ENCODE results near the gene DCTN3. TPM values are rescaled to one million over a fixed set of nuclear protein-coding genes. Genes with fewer than 3 reads are reported as not detected.
"Not testable (repeated sequence)": the region's sequence is repeated elsewhere in the genome, so short reads cannot be mapped to it uniquely, and the experiment has no call there.

Gene DCTN3
- total RNA-seq, 5 donors from 2014 or later (not counting 1 experiment from before 2014, with no cell fraction given): 60.8 to 82.9 (median 69.0) TPM

GRCh38 chr9:34644766-34645314, 24.5 kb upstream of the DCTN3 start:
- Histone ChIP-seq H3K4me1 (ENCODE audit: control insufficient read depth in 1 of 2, extremely low read depth in 1 of 2, insufficient read depth in 2 of 2, low read length in 2 of 2) (peaks cover 10 to 30% of the 10 kb centered on the region in 2 experiments), H3K27ac (ENCODE audit: low read length) (no peak overlapping the region), H3K36me3 (ENCODE audit: control insufficient read depth in 2 of 2, extremely low read depth in 1 of 2, insufficient read depth in 1 of 2, low read length in 1 of 2) (peaks cover 0 to 25% of the 10 kb centered on the region in 2 donors), H3K4me3 (ENCODE audit: control insufficient read depth in 1 of 2, extremely low read depth in 1 of 2, low read length in 1 of 2) (no peak overlapping the region), H3K9me3 (no peaks in the 10 kb centered on the region), H3K27me3 (replicated peaks in 1 of 2; ENCODE audit: control insufficient read depth in 2 of 2, extremely low read depth in 1 of 2, insufficient read depth in 2 of 2, low read length in 1 of 2) (no peaks in the 10 kb centered on the region)
- no peak for DNase-seq
- no peak for ATAC-seq (replicated peaks in 1 of 4)
- ChIA-PET POLR2A (interaction anchor here in 1 of 2 donors (0.6 to 0.7 kb wide), 2 partner anchors 415 to 1547 kb away, joined by 4 read pairs; no protein-coding TSS in a partner anchor), CTCF (interaction anchor here in 1 of 2 donors (1.1 to 5.4 kb wide), 2 partner anchors 9 to 19 kb away, joined by 5 to 39 read pairs; partner anchors contain the start of gene CCL27)
- Mint-ChIP-seq H3K27me3 (no peaks in the 10 kb centered on the region), H3K4me3 (no peak overlapping the region), H3K36me3 (peaks cover 19% of the 10 kb centered on the region), H3K27ac (no peak overlapping the region), H3K4me1 (peaks cover 26 to 38% (median 31%) of the 10 kb centered on the region in 3 donors), H3K9me3 (no peaks in the 10 kb centered on the region)

DNA sequence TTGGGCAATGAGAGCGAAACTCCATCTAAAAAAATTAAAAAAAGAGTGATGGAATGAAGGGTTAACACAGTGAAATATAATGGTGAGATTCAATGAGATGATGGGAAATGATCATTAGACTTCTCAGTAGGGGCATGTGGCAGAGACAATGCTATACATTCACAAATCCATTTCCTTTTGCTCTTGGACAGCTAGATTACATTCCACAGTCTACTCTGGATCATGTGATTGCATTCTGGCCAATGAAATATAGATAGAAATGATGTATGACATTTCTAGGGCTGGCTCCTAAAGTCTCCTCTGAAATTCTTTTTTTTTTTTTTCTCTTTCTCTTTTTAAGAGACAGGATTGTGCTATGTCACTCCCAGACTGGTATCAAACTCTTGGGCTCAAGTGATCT, 22.4 kb upstream of the DCTN3 start:
- peaks cover 10 to 27% of the 10 kb centered on the region in 2 experiments for H3K4me1 ChIP-seq (ENCODE audit: control insufficient read depth in 1 of 2, extremely low read depth in 1 of 2, insufficient read depth in 2 of 2, low read length in 2 of 2)
- Mint-ChIP-seq H3K27me3 (no peaks in the 10 kb centered on the region), H3K4me3 (no peak overlapping the region), H3K4me1 (peaks cover 21 to 29% (median 25%) of the 10 kb centered on the region in 3 donors), H3K27ac (no peak overlapping the region), H3K9me3 (no peaks in the 10 kb centered on the region), H3K36me3 (peaks cover under 1% of the 10 kb centered on the region)
- no peaks in the 10 kb centered on the region for H3K9me3 ChIP-seq
- no peak for ATAC-seq (replicated peaks in 1 of 4)
- H3K27ac ChIP-seq (ENCODE audit: low read length): no peak overlapping the region
- POLR2A ChIA-PET: no interaction called here
- WGBS (ENCODE audit: insufficient coverage): no CpG with 5 or more reads among the region's 1 CpG
- no peak overlapping the region for H3K4me3 ChIP-seq (ENCODE audit: control insufficient read depth in 1 of 2, extremely low read depth in 1 of 2, low read length in 1 of 2)
- DNase-seq: no peak
- CTCF ChIA-PET: interaction anchor here in 1 of 2 donors (1.0 kb wide), 1 partner anchor 9 kb away, joined by 4 read pairs; no protein-coding TSS in a partner anchor
- no peaks in the 10 kb centered on the region for H3K27me3 ChIP-seq (replicated peaks in 1 of 2; ENCODE audit: control insufficient read depth in 2 of 2, extremely low read depth in 1 of 2, insufficient read depth in 2 of 2, low read length in 1 of 2)
- peaks cover 0 to 4% of the 10 kb centered on the region in 2 donors for H3K36me3 ChIP-seq (ENCODE audit: control insufficient read depth in 2 of 2, extremely low read depth in 1 of 2, insufficient read depth in 1 of 2, low read length in 1 of 2)

DNA sequence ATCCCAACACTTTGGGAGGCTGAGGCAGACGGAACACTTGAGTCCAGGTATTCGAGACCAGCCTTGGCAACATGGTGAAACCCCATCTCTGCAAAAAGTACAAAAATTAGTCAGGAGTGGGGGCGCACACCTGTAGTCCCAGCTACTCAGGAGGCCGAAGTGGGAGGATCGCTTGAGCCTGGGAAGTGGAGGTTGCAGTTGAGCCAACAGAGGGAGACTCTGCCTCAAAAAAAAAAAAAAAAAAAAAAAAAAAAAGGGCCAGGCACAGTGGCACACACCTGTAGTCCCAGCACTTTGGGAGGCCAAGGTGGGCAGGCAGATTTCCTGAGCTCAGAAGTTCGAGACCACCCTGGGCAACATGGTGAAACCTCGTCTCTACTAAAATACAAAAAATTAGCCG, 19.0 kb upstream of the DCTN3 start:
- not testable (repeated sequence) for H3K4me3 ChIP-seq (ENCODE audit: control insufficient read depth in 1 of 2, extremely low read depth in 1 of 2, low read length in 1 of 2); DNase-seq; ATAC-seq (replicated peaks in 1 of 4); H3K27ac ChIP-seq (ENCODE audit: low read length); H3K27me3 Mint-ChIP-seq; H3K9me3 Mint-ChIP-seq; H3K9me3 ChIP-seq; H3K27ac Mint-ChIP-seq; H3K36me3 ChIP-seq (ENCODE audit: control insufficient read depth in 2 of 2, extremely low read depth in 1 of 2, insufficient read depth in 1 of 2, low read length in 1 of 2); H3K36me3 Mint-ChIP-seq; H3K27me3 ChIP-seq (replicated peaks in 1 of 2; ENCODE audit: control insufficient read depth in 2 of 2, extremely low read depth in 1 of 2, insufficient read depth in 2 of 2, low read length in 1 of 2)
- Mint-ChIP-seq H3K4me1 (peaks cover 22 to 36% (median 22%) of the 10 kb centered on the region in 3 donors), H3K4me3 (peak overlapping the region in 1 of 3 donors; percentile 89)
- POLR2A ChIA-PET: interaction anchor here (0.6 kb wide), 2 partner anchors 8 to 21 kb away, joined by 4 to 12 read pairs; no protein-coding TSS in a partner anchor
- H3K4me1 ChIP-seq (ENCODE audit: control insufficient read depth in 1 of 2, extremely low read depth in 1 of 2, insufficient read depth in 2 of 2, low read length in 2 of 2): peaks cover 13 to 34% of the 10 kb centered on the region in 2 experiments
- WGBS (ENCODE audit: insufficient coverage): no CpG with 5 or more reads among the region's 8 CpGs
- CTCF ChIA-PET: interaction anchor here (0.6 to 2.0 kb wide), 3 partner anchors 9 to 622 kb away, joined by 3 to 7 read pairs (median 6); no protein-coding TSS in a partner anchor

DNA sequence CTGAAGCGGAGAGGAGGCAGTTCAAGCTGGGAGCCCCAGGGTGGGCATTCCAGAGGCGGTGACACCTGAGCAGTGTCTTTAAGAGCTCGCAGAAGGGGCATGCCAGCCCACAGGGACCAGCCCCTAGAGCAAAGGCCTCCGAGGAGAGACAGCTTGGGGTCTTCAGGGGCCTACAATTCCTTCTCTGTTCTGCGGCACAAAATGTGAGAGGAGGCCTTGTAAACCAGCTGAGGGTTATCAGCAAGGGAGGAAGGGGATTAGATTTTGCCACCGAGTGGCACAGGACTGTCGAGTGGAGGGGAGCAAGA, 17.8 kb upstream of the DCTN3 start:
- no peaks in the 10 kb centered on the region for H3K9me3 Mint-ChIP-seq
- no peaks in the 10 kb centered on the region for H3K9me3 ChIP-seq
- ATAC-seq (replicated peaks in 1 of 4) (no peak), DNase-seq (no peak)
- peak overlapping the region; percentile 64 to 86 for H3K4me3 ChIP-seq (ENCODE audit: control insufficient read depth in 1 of 2, extremely low read depth in 1 of 2, low read length in 1 of 2)
- H3K4me3 Mint-ChIP-seq: peak overlapping the region; percentile 87 to 90 (median 89)
- ChIA-PET POLR2A (interaction anchor here (0.9 to 2.1 kb wide), 7 partner anchors 9 to 494 kb away, joined by 3 to 10 read pairs (median 3); partner anchors contain the start of genes DCTN3 (in 1 of the 2), GALT (in 1 of the 2) and RPP25L (in 1 of the 2)), CTCF (interaction anchor here (0.7 to 2.9 kb wide), 10 partner anchors 9 to 64 kb away, joined by 3 to 35 read pairs (median 6); partner anchors contain the start of genes CCL27 (in 2 of the 2), DCTN3 (in 1 of the 2) and GALT (in 1 of the 2))
- 4% methylated on average over 7 of the region's 7 CpGs for WGBS (ENCODE audit: insufficient coverage)
- H3K4me1 ChIP-seq (ENCODE audit: control insufficient read depth in 1 of 2, extremely low read depth in 1 of 2, insufficient read depth in 2 of 2, low read length in 2 of 2): peaks cover 13 to 40% of the 10 kb centered on the region in 2 experiments
- peaks cover 29 to 42% (median 30%) of the 10 kb centered on the region in 3 donors for H3K4me1 Mint-ChIP-seq
- H3K36me3 Mint-ChIP-seq: peaks cover 8% of the 10 kb centered on the region
- H3K27ac ChIP-seq (ENCODE audit: low read length): peak overlapping the region; percentile 85
- H3K27ac Mint-ChIP-seq: peak overlapping the region; percentile 96
- no peaks in the 10 kb centered on the region for H3K27me3 Mint-ChIP-seq
- peaks cover 3 to 9% of the 10 kb centered on the region in 2 donors for H3K36me3 ChIP-seq (ENCODE audit: control insufficient read depth in 2 of 2, extremely low read depth in 1 of 2, insufficient read depth in 1 of 2, low read length in 1 of 2)
- no peaks in the 10 kb centered on the region for H3K27me3 ChIP-seq (replicated peaks in 1 of 2; ENCODE audit: control insufficient read depth in 2 of 2, extremely low read depth in 1 of 2, insufficient read depth in 2 of 2, low read length in 1 of 2)

GRCh38 chr9:34637356-34638137, 17.3 kb upstream of the DCTN3 start, which contains the start of gene SIGMAR1:
TSS of gene SIGMAR1 (minus strand) at chr9:34637787. CDS start at chr9:34637697, 90 bp downstream.
- H3K27ac Mint-ChIP-seq: peak within 1 kb of the TSS; percentile 96
- peaks cover 8% of the 10 kb centered on the region for H3K36me3 Mint-ChIP-seq
- H3K9me3 Mint-ChIP-seq: no peaks in the 10 kb centered on the region
- ChIA-PET POLR2A (interaction anchor here (0.6 to 2.1 kb wide), 9 partner anchors 9 to 493 kb away, joined by 3 to 10 read pairs (median 3); partner anchors contain the start of genes DCTN3 (in 1 of the 2), GALT (in 1 of the 2) and RPP25L (in 1 of the 2)), CTCF (interaction anchor here (0.7 to 2.9 kb wide), 10 partner anchors 9 to 65 kb away, joined by 3 to 35 read pairs (median 6); partner anchors contain the start of genes CCL27 (in 1 of the 2) and GALT (in 1 of the 2))
- H3K27me3 ChIP-seq (replicated peaks in 1 of 2; ENCODE audit: control insufficient read depth in 2 of 2, extremely low read depth in 1 of 2, insufficient read depth in 2 of 2, low read length in 1 of 2): no peaks in the 10 kb centered on the region
- peak; percentile 77 to 95 (median 88) for DNase-seq
- H3K36me3 ChIP-seq (ENCODE audit: control insufficient read depth in 2 of 2, extremely low read depth in 1 of 2, insufficient read depth in 1 of 2, low read length in 1 of 2): peaks cover 3 to 9% of the 10 kb centered on the region in 2 donors
- H3K4me3 Mint-ChIP-seq: peak within 1 kb of the TSS; percentile 87 to 90 (median 89)
- peak; percentile 93 to 96 (median 94) for ATAC-seq (replicated peaks in 1 of 4)
- WGBS (ENCODE audit: insufficient coverage): under 1% methylated on average over 64 of the region's 74 CpGs
- peak within 1 kb of the TSS; percentile 85 for H3K27ac ChIP-seq (ENCODE audit: low read length)
- no peaks in the 10 kb centered on the region for H3K27me3 Mint-ChIP-seq
- H3K9me3 ChIP-seq: no peaks in the 10 kb centered on the region
- H3K4me3 ChIP-seq (ENCODE audit: control insufficient read depth in 1 of 2, extremely low read depth in 1 of 2, low read length in 1 of 2): peak within 1 kb of the TSS; percentile 64 to 86
- peaks cover 13 to 40% of the 10 kb centered on the region in 2 experiments for H3K4me1 ChIP-seq (ENCODE audit: control insufficient read depth in 1 of 2, extremely low read depth in 1 of 2, insufficient read depth in 2 of 2, low read length in 2 of 2)
- peaks cover 29 to 42% (median 30%) of the 10 kb centered on the region in 3 donors for H3K4me1 Mint-ChIP-seq
